HT-29 (cell line): Measurements from ENCODE around the gene RAD54L. TPM values are rescaled to one million over a fixed set of nuclear protein-coding genes. Genes with fewer than 3 reads are reported as not detected.
"Not testable (repeated sequence)": the region's sequence is repeated elsewhere in the genome, so short reads cannot be mapped to it uniquely, and the experiment has no call there.

Experiments used
- DNase-seq: peaks from one replicate; pipeline ENCODE4 v3.0.0-alpha.2; 2015; ENCODE audit warnings: low spot score
- total RNA-seq: library from RNA; depleted of rRNA; stranded (reverse); fragments of >200 nt; shearing (Covaris generic); gene quantifications from 2 replicates; pipeline ENCODE4 v1.2.3, GENCODE V29; 2014; rRNA removed

The RAD54L gene
- total RNA-seq = 22.0 and 32.5 TPM in 2 replicates

- peak; percentile 99 for DNase-seq
These were observed at the start of gene RAD54L for GRCh38 chr1:46247436-46248121. RAD54L (plus strand) TSS chr1:46247763; CDS start chr1:46248406, 643 bp downstream.

GRCh38 chr1:46197964-46198811 is 49.4 kb upstream of the RAD54L start, which contains the start of gene POMGNT1:
POMGNT1 (minus strand) TSS chr1:46198434; CDS start chr1:46197821, 613 bp downstream.
- peak; percentile 71 for DNase-seq

GRCh38 chr1:46199233-46199749 is 48.3 kb upstream of the RAD54L start:
- DNase-seq = no peak

GRCh38 chr1:46203738-46204405 is 43.7 kb upstream of the RAD54L start:
- DNase-seq = no peak

- DNase-seq = no peak
These were observed 43.2 kb upstream of the RAD54L start for GRCh38 chr1:46204406-46204742.

- DNase-seq = no peak
These were observed 42.4 kb upstream of the RAD54L start for GRCh38 chr1:46205141-46205540.

DNA sequence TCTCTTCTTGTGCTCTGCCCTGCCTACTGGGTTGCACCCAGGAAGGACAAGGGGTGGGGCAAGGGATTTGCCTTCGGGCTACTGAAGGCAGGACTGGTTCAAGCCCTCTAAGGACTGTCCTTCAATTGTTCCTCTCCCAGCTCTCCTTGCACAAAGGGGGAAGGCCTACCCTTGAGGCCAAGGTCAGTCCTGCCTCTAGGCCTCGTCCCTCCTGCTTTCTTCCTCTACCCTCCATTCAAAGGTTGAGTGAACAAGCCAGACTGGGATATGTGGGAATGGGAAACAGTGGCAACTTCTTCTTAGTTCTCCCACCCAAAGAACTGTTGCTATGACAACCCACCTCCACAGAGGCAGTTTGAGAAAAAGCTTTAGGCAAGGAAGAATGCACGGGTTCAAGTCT is 41.8 kb upstream of the RAD54L start:
- DNase-seq = no peak

DNA sequence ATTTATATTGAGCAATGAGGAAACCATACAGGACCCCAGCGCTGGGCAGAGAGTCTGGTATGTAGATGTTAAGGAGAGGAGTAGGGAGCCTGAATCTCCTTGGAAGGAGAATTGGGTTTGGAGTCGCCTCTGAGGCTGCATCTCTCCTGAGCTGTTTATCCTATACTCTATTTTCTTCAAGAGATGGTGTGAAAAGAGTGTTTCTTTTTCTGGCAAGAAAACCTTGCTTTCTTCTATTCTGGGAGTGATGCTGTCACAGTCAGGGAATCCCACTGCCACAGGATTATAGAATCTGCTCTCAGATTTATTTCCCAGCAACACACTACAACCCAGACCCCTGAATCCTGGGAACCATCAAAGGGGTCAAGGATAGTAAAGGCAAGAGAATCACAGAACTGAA is 41.2 kb upstream of the RAD54L start:
- DNase-seq = no peak

- DNase-seq = no peak
These were observed 37.0 kb upstream of the RAD54L start for GRCh38 chr1:46210561-46210960.

DNA sequence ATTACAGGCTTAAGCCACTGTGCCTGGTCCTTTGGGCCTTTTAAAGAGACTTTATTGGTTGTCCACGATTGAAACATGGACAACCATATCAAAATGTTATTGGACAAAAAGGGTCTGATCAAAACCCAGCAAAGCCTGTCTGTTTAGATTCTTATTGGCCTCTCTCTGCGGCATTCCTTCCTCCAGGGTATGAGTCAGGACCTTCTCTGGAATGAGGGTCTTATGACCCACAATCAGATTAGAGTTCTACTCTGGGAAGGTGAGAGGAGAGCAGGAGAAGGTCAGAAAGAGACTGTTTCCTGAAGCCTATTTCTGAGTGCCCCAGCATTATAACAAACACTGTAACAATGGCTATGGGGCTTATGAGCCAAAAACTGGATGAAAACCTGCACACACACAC is 36.5 kb upstream of the RAD54L start:
- no peak for DNase-seq

DNA sequence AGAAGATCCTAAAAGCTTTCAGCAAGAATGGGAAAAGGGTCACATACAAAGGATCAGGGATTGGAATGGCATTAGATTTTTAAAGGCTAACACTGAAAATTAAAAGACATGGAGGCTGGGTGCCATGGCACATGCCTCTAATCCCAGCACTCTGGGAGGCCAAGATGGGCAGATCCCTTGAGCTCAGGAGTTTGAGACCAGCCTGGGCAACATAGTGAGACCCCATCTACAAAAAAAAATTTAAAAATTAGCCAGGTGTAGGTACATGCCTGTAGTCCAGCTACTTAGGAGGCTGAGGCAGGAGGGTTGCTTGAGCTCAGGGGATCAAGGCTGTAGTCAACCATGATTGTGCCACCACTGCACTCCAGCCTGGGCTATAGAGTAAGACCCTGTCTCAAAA is 32.1 kb upstream of the RAD54L start:
- DNase-seq = no peak

DNA sequence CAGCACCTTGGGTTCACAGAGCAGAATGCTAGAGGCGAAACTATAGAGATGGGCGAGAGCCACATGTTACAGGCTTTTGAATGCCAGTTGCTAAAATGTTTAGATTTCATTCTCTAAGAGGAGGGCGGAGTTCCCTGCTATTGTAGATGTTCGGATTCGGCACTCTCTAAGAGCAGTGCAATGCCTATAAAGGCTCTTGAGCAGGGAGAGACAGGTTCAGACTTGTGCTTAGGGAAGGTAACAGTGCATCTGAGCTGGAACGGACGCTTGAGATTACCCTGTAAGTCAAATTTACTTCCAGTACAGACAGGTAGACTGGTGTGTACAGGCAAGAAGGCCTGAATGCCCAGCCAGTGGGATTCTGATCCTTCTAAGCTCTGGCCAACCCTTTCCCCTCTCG is 29.1 kb upstream of the RAD54L start:
- DNase-seq = no peak

GRCh38 chr1:46219551-46220520 is 27.7 kb upstream of the RAD54L start:
- no peak for DNase-seq

- no peak for DNase-seq
These were observed 26.8 kb upstream of the RAD54L start for GRCh38 chr1:46220808-46221207.

GRCh38 chr1:46221749-46222148 is 25.8 kb upstream of the RAD54L start:
- DNase-seq = no peak

GRCh38 chr1:46223055-46223454 is 24.5 kb upstream of the RAD54L start:
- DNase-seq = not testable (repeated sequence)

- DNase-seq = peak; percentile 96
These were observed 24.1 kb upstream of the RAD54L start for GRCh38 chr1:46223472-46223943.

DNA sequence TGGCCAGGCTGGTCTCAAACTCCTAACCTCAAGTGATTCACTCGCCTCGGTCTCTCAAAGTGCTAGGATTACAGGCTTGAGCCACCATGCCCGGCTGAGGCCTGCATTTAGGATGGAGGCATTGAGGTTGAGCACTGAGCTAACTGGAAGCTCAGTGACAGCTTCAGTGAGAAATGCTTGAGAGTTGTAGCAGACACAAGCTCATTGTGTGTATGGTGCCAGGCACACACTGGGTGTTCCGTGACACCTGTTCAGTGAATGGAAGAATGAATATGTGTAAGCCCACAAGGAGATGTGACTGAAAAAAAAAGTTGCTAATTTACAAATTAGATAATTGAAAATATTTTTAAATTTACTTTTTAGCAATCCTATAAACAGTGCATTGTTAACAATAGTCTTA is 22.6 kb upstream of the RAD54L start:
- no peak for DNase-seq

DNA sequence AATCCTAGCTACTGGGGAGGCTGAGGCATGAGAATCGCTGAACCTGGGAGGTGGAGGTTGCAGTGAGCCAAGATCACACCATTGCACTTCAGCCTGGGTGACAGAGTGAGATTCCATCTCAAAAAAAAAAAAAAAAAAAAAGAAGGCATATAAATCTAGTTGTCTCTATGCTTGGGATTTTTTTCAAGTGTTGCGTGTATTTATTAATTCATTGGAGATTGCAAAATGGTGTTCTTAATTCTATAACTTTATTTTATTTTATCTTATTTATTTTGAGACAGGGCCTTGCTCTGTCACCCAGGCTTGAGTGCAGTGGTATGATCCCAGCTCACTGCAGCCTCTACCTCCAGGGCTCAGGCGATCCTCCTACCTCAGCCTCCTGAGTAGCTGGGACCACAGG is 16.3 kb upstream of the RAD54L start:
- not testable (repeated sequence) for DNase-seq

- no peak for DNase-seq
These were observed 10.7 kb upstream of the RAD54L start for GRCh38 chr1:46236882-46237281.

GRCh38 chr1:46238865-46239264 is 8.7 kb upstream of the RAD54L start:
- not testable (repeated sequence) for DNase-seq
